K562 (cell line): ENCODE data around the gene PGPEP1. TPM values are rescaled to one million over a fixed set of nuclear protein-coding genes. Genes with fewer than 3 reads are reported as not detected.
A peak's percentile ranks its signal among the peaks of the same experiment; 100 is the strongest.

ENCODE experiments used
- ARID3B ChIP-seq: fragments of 250-450 bp; sonication (Bioruptor Pico); IDR thresholded peaks from 2 replicates; pipeline ENCODE4 v1.4.0; 2020; ENCODE audit warnings: borderline replicate concordance
- ATF7 ChIP-seq: fragments of 450-650 bp; IDR thresholded peaks from 2 replicates; pipeline ENCODE4 v1.7.1; 2014; ENCODE audit warnings: mild to moderate bottlenecking, moderate library complexity
- CBX8 ChIP-seq: fragments of 200-600 bp; sonication (generic); IDR thresholded peaks from 2 replicates; pipeline ENCODE4 v1.6.1; 2012; ENCODE audit warnings: borderline replicate concordance, mixed run types, low read depth, mild to moderate bottlenecking, moderate library complexity, mixed read lengths, low read length, control low read depth, inconsistent platforms; ENCODE audit not compliant: poor library complexity, severe bottlenecking; ENCODE audit errors: extremely low read depth
- FOXA3 ChIP-seq, 2 experiments: fragments of 450-650 bp in 1 of 2; sonication (generic) in 1 of 2; formaldehyde crosslinking; IDR thresholded peaks in 1 of 2; conservative IDR thresholded peaks in 1 of 2; 2 replicates each; pipeline versions ENCODE4 v1.4.0 to v1.8.0; 2020 to 2022; ENCODE audit warnings: mild to moderate bottlenecking in 2 of 2, missing genetic modification reagents in 1 of 2
- FOXO4 ChIP-seq: fragments of 450-650 bp; formaldehyde crosslinking; IDR thresholded peaks from 2 replicates; pipeline ENCODE4 v1.4.0; 2020; ENCODE audit warnings: mild to moderate bottlenecking, moderate library complexity
- HMBOX1 ChIP-seq: sonication (generic); IDR thresholded peaks from 2 replicates; pipeline ENCODE4 v1.6.1; 2016
- ILF3 ChIP-seq: fragments of 450-650 bp; IDR thresholded peaks from 2 replicates; pipeline ENCODE4 v1.6.1; 2018; ENCODE audit warnings: antibody characterized with exemption, mild to moderate bottlenecking, moderate library complexity, borderline replicate concordance
- KAT7 ChIP-seq: sonication (generic); formaldehyde crosslinking; IDR thresholded peaks from 2 replicates; pipeline ENCODE4 v1.8.0; 2022; ENCODE audit warnings: missing genetic modification reagents, mild to moderate bottlenecking, borderline replicate concordance
- KLF6 ChIP-seq: fragments of 250-450 bp; sonication (Bioruptor Pico); IDR thresholded peaks from 2 replicates; pipeline ENCODE4 v1.4.0; 2020; ENCODE audit warnings: mild to moderate bottlenecking, moderate library complexity, borderline replicate concordance
- NFXL1 ChIP-seq: fragments of 450-650 bp; formaldehyde crosslinking; IDR thresholded peaks from 2 replicates; pipeline ENCODE4 v1.4.0; 2021; ENCODE audit warnings: mild to moderate bottlenecking
- NR0B1 ChIP-seq: fragments of 450-650 bp; IDR thresholded peaks from one replicate; pipeline ENCODE4 v1.6.1; 2018; ENCODE audit warnings: mild to moderate bottlenecking, moderate library complexity; ENCODE audit not compliant: partially characterized antibody
- PTRF ChIP-seq: fragments of 450-650 bp; IDR thresholded peaks from 2 replicates; pipeline ENCODE4 v1.6.1; 2016; ENCODE audit warnings: mild to moderate bottlenecking, missing genetic modification characterization, missing compliant biosample characterization
- STAT5A ChIP-seq: IDR thresholded peaks from 2 replicates; pipeline ENCODE4 v1.6.1; 2012; ENCODE audit warnings: low read length, inconsistent platforms, borderline replicate concordance
- TAF15 ChIP-seq: fragments of 200-400 bp; formaldehyde crosslinking; IDR thresholded peaks from 2 replicates; pipeline ENCODE4 v1.6.1; 2017; ENCODE audit warnings: mild to moderate bottlenecking, low read depth, low read length, moderate library complexity
- TFE3 ChIP-seq: fragments of 450-650 bp; formaldehyde crosslinking; IDR thresholded peaks from 2 replicates; pipeline ENCODE4 v1.4.0; 2020; ENCODE audit warnings: mild to moderate bottlenecking, mixed read lengths
- ZNF354B ChIP-seq: fragments of 250-450 bp; sonication (Bioruptor Pico); IDR thresholded peaks from 2 replicates; pipeline ENCODE4 v1.4.0; 2020
- ZNF431 ChIP-seq: sonication (generic); formaldehyde crosslinking; IDR thresholded peaks from 2 replicates; pipeline ENCODE4 v1.8.0; 2022; ENCODE audit warnings: mild to moderate bottlenecking, missing genetic modification reagents
- ZNF655 ChIP-seq: fragments of 250-450 bp; sonication (Bioruptor Pico); IDR thresholded peaks from 2 replicates; pipeline ENCODE4 v1.5.0; 2021
- polyA plus RNA-seq, 8 experiments: library from polyadenylated mRNA; depleted of rRNA in 4 of 8; stranded (reverse) in 5 of 8; unstranded in 3 of 8; fragments of >200 nt; fragmentation: Nextera tagmentation in 2 of 8; fragmentation: Illumina TruSeq in 1 of 8; extraction: Ambion mirVana in 2 of 8; extraction: Trizol in 1 of 8; gene quantifications; 2 replicates each; pipeline versions ENCODE4 v1.2.1 to v1.2.3, GENCODE V29; 2011 to 2014; ENCODE audit warnings: inconsistent platforms in 1 of 8, missing spikeins in 1 of 8
- total RNA-seq, 7 experiments: library from RNA; depleted of rRNA in 6 of 7; stranded (reverse); fragments of >200 nt in 6 of 7; fragmentation: Illumina TruSeq in 2 of 7; extraction: Trizol in 2 of 7; gene quantifications; 2 replicates each; pipeline versions ENCODE4 v1.2.1 to v1.2.3, GENCODE V29; 2011 to 2021; ENCODE audit warnings: low replicate concordance in 1 of 7

Gene PGPEP1
- total and polyA plus RNA-seq, 9 of the 15 experiments (the other 6 are each of a cell fraction or from before 2014, with no cell fraction given), result 10.0 to 69.6 (median 33.5) TPM

- TF ChIP-seq ZNF655 (CRISPR knock-in tag) (no peak), NR0B1 (no peak), PTRF (tag) (0 out of 2 replicates have a peak, but pooled peaks have one; percentile 60), STAT5A (peak; percentile 77), TFE3 (CRISPR knock-in tag) (peak; percentile 3; the same call in 1 of the 2 replicates), ILF3 (no peak), FOXA3 (CRISPR knock-in tag; conservative IDR thresholded peaks at IDR 0.05 in 1 of 2, IDR thresholded peaks at IDR 0.05 in 1 of 2) (no peak), ARID3B (CRISPR knock-in tag) (0 out of 2 replicates have a peak, but pooled peaks have one; percentile 54), KLF6 (CRISPR knock-in tag) (peak; percentile 74; the same call in 1 of the 2 replicates), NFXL1 (CRISPR knock-in tag) (no peak), ZNF431 (CRISPR knock-in tag) (peak; percentile 76; the same call in 1 of the 2 replicates), ZNF354B (CRISPR knock-in tag) (peak; percentile 4; the same call in 1 of the 2 replicates), FOXO4 (CRISPR knock-in tag) (no peak), CBX8 (no peak), ATF7 (peak; percentile 73; the same call in 1 of the 2 replicates), KAT7 (CRISPR knock-in tag) (no peak), TAF15 (no peak), HMBOX1 (peak; percentile 52; the same call in 1 of the 2 replicates)
Observed at GRCh38 chr19:18373892-18374629, 33.7 kb downstream of the PGPEP1 start (continued).
